WTC11 (cell line): ENCODE results near the gene DCTN2. TPM values are rescaled to one million over a fixed set of nuclear protein-coding genes. Genes with fewer than 3 reads are reported as not detected.

Source experiments
- ATAC-seq: fragments of 200-7000 bp; cut with Tn5 transposase; 2 replicates; pipeline ENCODE4 v1.10.0; 2021; ENCODE audit warnings: mild to moderate bottlenecking, moderate library complexity
- CTCF ChIA-PET: fragments of 300-600 bp; sonication (Branson Sonifier 250); formaldehyde crosslinking; loops from one replicate; lab custom pipeline; 2021; ENCODE audit warnings: antibody characterized with exemption; lab: Charles Lee
- POLR2A ChIA-PET: fragments of 350-600 bp; sonication (Branson Sonifier 250); formaldehyde crosslinking; loops from one replicate; lab custom pipeline; 2021; ENCODE audit warnings: antibody characterized with exemption; lab: Charles Lee
- DNase-seq: peaks from one replicate; pipeline ENCODE4 v3.0.0; 2021; ENCODE audit warnings: low spot score
- H3K27ac Mint-ChIP-seq: 2 replicates; pipeline ENCODE4 v1.8.0; 2021; ENCODE audit warnings: mixed read lengths
- H3K27me3 Mint-ChIP-seq: 2 replicates; pipeline ENCODE4 v1.8.0; 2021; ENCODE audit warnings: low read depth, mild to moderate bottlenecking, moderate library complexity, mixed read lengths
- H3K36me3 Mint-ChIP-seq: 2 replicates; pipeline ENCODE4 v1.8.0; 2021; ENCODE audit warnings: mixed read lengths
- H3K4me1 Mint-ChIP-seq: 2 replicates; pipeline ENCODE4 v1.8.0; 2022; ENCODE audit warnings: mixed read lengths
- H3K4me3 Mint-ChIP-seq: 2 replicates; pipeline ENCODE4 v1.8.0; 2021; ENCODE audit warnings: mild to moderate bottlenecking, moderate library complexity, mixed read lengths
- H3K9me3 Mint-ChIP-seq: 2 replicates; pipeline ENCODE4 v1.8.0; 2021; ENCODE audit warnings: mixed read lengths
- ARID4B ChIP-seq: sonication (generic); formaldehyde crosslinking; IDR thresholded peaks from 2 replicates; pipeline ENCODE4 v1.8.0; 2023; ENCODE audit warnings: missing genetic modification reagents, mild to moderate bottlenecking, borderline replicate concordance
- E2F4 ChIP-seq: sonication (generic); formaldehyde crosslinking; IDR thresholded peaks from 2 replicates; pipeline ENCODE4 v1.8.1; 2022; ENCODE audit warnings: low read depth, mild to moderate bottlenecking, moderate library complexity, missing genetic modification reagents, borderline replicate concordance
- ETV6 ChIP-seq: sonication (generic); formaldehyde crosslinking; IDR thresholded peaks from 2 replicates; pipeline ENCODE4 v1.8.1; 2022; ENCODE audit warnings: mild to moderate bottlenecking, missing genetic modification reagents
- GTF2I ChIP-seq: fragments of 250-450 bp; sonication (Bioruptor Pico); conservative IDR thresholded peaks from 2 replicates; pipeline ENCODE4 v1.4.0; 2021; ENCODE audit warnings: mild to moderate bottlenecking
- IRF1 ChIP-seq: sonication (generic); formaldehyde crosslinking; IDR thresholded peaks from 2 replicates; pipeline ENCODE4 v1.8.0; 2023; ENCODE audit warnings: missing genetic modification reagents
- IRF2 ChIP-seq: sonication (generic); formaldehyde crosslinking; IDR thresholded peaks from 2 replicates; pipeline ENCODE4 v1.8.0; 2022; ENCODE audit warnings: low read depth, missing genetic modification reagents, borderline replicate concordance
- JUN ChIP-seq: sonication (generic); formaldehyde crosslinking; IDR thresholded peaks from 2 replicates; pipeline ENCODE4 v1.8.0; 2023; ENCODE audit warnings: mild to moderate bottlenecking, missing genetic modification reagents
- NFATC4 ChIP-seq: fragments of 250-450 bp; sonication (Bioruptor Pico); IDR thresholded peaks from 2 replicates; pipeline ENCODE4 v1.9.0; 2021; ENCODE audit warnings: mild to moderate bottlenecking
- NFYB ChIP-seq: sonication (generic); formaldehyde crosslinking; conservative IDR thresholded peaks from 2 replicates; pipeline ENCODE4 v1.8.0; 2022; ENCODE audit warnings: low read depth, missing genetic modification reagents
- NR1H2 ChIP-seq: sonication (generic); formaldehyde crosslinking; IDR thresholded peaks from 2 replicates; pipeline ENCODE4 v1.9.0; 2021; ENCODE audit warnings: mild to moderate bottlenecking, moderate library complexity, missing genetic modification reagents
- NR3C1 ChIP-seq: sonication (generic); formaldehyde crosslinking; conservative IDR thresholded peaks from 2 replicates; pipeline ENCODE4 v1.8.1; 2023; ENCODE audit warnings: low read depth, mild to moderate bottlenecking, missing genetic modification reagents
- PRRX2 ChIP-seq: fragments of 250-450 bp; sonication (Bioruptor Pico); IDR thresholded peaks from 2 replicates; pipeline ENCODE4 v1.8.0; 2021; ENCODE audit warnings: mild to moderate bottlenecking
- SMAD3 ChIP-seq: sonication (generic); formaldehyde crosslinking; IDR thresholded peaks from 2 replicates; pipeline ENCODE4 v1.8.0; 2022; ENCODE audit warnings: missing genetic modification reagents, mild to moderate bottlenecking, borderline replicate concordance
- TEAD1 ChIP-seq: sonication (generic); formaldehyde crosslinking; IDR thresholded peaks from 2 replicates; pipeline ENCODE4 v1.8.0; 2022; ENCODE audit warnings: mild to moderate bottlenecking, missing genetic modification reagents
- ZMAT4 ChIP-seq: fragments of 250-450 bp; sonication (Bioruptor Pico); IDR thresholded peaks from 2 replicates; pipeline ENCODE4 v1.9.0; 2021; ENCODE audit warnings: mild to moderate bottlenecking
- ZNF232 ChIP-seq: sonication (generic); formaldehyde crosslinking; IDR thresholded peaks from 2 replicates; pipeline ENCODE4 v1.8.0; 2022; ENCODE audit warnings: mild to moderate bottlenecking, missing genetic modification reagents
- ZNF425 ChIP-seq: fragments of 250-450 bp; sonication (Bioruptor Pico); conservative IDR thresholded peaks from 2 replicates; pipeline ENCODE4 v1.9.0; 2021; ENCODE audit warnings: mild to moderate bottlenecking
- ZNF671 ChIP-seq: fragments of 250-450 bp; sonication (Bioruptor Pico); IDR thresholded peaks from 2 replicates; pipeline ENCODE4 v1.8.0; 2021; ENCODE audit warnings: mild to moderate bottlenecking
- total RNA-seq: library from RNA; stranded (reverse); gene quantifications from 3 replicates; pipeline ENCODE4 v1.2.3, GENCODE V29; 2021
- TF ChIP-seq, protein P1 (sequence below): sonication (generic); formaldehyde crosslinking; IDR thresholded peaks from 2 replicates; pipeline ENCODE4 v1.8.0; 2023; ENCODE audit warnings: mild to moderate bottlenecking, missing genetic modification reagents

The DCTN2 gene
- total RNA-seq, 1 experiment from 2014 or later = 93.5 TPM

DNA sequence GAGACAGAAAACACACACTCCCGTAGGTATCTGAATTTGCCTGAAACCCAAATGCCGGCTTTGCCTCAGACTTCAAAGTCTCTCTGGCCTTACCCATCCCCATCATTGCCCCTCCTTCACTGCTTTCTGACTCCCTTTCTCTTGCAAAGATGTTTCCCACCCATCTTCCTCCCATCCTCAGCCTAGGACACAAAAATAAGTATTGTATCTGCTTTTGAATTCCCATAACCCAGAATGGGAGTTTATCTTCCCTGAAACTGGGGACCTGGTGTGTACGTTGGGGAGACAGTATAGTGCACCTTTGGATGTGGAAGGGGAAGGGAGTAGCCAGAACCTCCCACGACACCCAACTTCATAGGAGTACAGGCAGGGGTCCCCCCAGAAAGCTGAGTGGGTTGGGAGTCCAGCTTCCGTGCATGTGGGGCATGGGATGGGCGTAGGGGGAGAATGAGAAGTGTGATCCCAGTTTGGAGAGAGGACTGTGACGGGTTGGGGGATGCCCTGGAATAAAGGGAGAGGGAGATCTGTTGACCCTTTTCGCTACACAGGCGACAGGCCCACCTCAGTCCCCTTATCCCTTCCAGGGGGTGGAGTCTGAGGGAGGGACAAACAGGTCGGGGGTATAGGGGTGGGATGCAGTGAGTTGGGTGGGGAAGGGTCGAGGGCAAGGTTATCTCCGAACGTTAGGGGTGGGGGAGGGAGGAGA, 2.4 kb upstream of the DCTN2 start:
- H3K27ac Mint-ChIP-seq = peak overlapping the region; percentile 10
- peaks cover 24% of the 10 kb centered on the region for H3K27me3 Mint-ChIP-seq
- TF ChIP-seq NR1H2 (no peak), ZMAT4 (CRISPR knock-in tag) (no peak), PRRX2 (CRISPR knock-in tag) (no peak), IRF2 (CRISPR knock-in tag) (no peak), NR3C1 (no peak), ZNF425 (CRISPR knock-in tag) (no peak), TEAD1 (CRISPR knock-in tag) (no peak), ZNF232 (CRISPR knock-in tag) (no peak), JUN (no peak)
- TF ChIP-seq, protein P1, sequence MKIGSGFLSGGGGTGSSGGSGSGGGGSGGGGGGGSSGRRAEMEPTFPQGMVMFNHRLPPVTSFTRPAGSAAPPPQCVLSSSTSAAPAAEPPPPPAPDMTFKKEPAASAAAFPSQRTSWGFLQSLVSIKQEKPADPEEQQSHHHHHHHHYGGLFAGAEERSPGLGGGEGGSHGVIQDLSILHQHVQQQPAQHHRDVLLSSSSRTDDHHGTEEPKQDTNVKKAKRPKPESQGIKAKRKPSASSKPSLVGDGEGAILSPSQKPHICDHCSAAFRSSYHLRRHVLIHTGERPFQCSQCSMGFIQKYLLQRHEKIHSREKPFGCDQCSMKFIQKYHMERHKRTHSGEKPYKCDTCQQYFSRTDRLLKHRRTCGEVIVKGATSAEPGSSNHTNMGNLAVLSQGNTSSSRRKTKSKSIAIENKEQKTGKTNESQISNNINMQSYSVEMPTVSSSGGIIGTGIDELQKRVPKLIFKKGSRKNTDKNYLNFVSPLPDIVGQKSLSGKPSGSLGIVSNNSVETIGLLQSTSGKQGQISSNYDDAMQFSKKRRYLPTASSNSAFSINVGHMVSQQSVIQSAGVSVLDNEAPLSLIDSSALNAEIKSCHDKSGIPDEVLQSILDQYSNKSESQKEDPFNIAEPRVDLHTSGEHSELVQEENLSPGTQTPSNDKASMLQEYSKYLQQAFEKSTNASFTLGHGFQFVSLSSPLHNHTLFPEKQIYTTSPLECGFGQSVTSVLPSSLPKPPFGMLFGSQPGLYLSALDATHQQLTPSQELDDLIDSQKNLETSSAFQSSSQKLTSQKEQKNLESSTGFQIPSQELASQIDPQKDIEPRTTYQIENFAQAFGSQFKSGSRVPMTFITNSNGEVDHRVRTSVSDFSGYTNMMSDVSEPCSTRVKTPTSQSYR (CRISPR knock-in tag) = no peak
- DNase-seq (no peak), ATAC-seq (peak; percentile 5)
- POLR2A ChIA-PET = no interaction called here
- H3K36me3 Mint-ChIP-seq = 0 out of 2 replicates have a peak, but pooled peaks cover 2% of the 10 kb centered on the region
- peak overlapping the region; percentile 79 for H3K4me3 Mint-ChIP-seq
- no peaks in the 10 kb centered on the region for H3K9me3 Mint-ChIP-seq
- CTCF ChIA-PET = no interaction called here
- peaks cover 49% of the 10 kb centered on the region for H3K4me1 Mint-ChIP-seq

DNA sequence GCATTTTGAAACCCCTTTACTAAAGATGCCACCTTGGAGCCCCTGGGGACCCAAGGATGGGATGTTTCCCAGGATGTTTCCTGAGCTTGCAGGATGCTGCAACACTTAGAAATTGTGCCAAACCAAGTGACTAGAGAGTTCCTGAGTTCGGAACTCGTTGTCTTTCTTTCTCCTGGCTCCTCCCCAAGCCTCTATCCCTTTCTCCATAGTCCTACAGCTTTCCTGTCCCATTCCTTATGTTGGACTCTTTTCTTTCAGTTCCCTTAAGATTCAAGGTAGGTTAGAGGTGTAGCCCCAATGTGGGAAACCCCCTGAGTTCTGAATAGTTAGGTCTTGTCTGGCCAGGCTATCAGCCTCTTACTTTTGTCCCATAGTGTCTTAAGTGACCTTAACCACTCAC, 1.5 kb upstream of the DCTN2 start:
- ChIA-PET CTCF (no interaction called here), POLR2A (no interaction called here)
- H3K27ac Mint-ChIP-seq = no peak overlapping the region
- H3K27me3 Mint-ChIP-seq = peaks cover 24% of the 10 kb centered on the region
- H3K9me3 Mint-ChIP-seq = no peaks in the 10 kb centered on the region
- H3K36me3 Mint-ChIP-seq = 0 out of 2 replicates have a peak, but pooled peaks cover 2% of the 10 kb centered on the region
- DNase-seq (no peak), ATAC-seq (no peak)
- peaks cover 49% of the 10 kb centered on the region for H3K4me1 Mint-ChIP-seq
- H3K4me3 Mint-ChIP-seq = peak overlapping the region; percentile 79; the same call in 1 of the 2 replicates
- TF ChIP-seq NFYB (CRISPR knock-in tag) (no peak), ARID4B (CRISPR knock-in tag) (no peak), ETV6 (no peak), IRF1 (CRISPR knock-in tag) (no peak), GTF2I (CRISPR knock-in tag) (no peak), SMAD3 (no peak), NFATC4 (CRISPR knock-in tag) (no peak), ZNF425 (CRISPR knock-in tag) (no peak), ZNF671 (CRISPR knock-in tag) (no peak), E2F4 (CRISPR knock-in tag) (no peak)
